Suppressor macrophage treated with lipopolysaccharide for 4 hours (primary cell): ENCODE results near the gene SBF2.
"Not testable (repeated sequence)": the region's sequence is repeated elsewhere in the genome, so short reads cannot be mapped to it uniquely, and the experiment has no call there.

Source experiments
- DNase-seq: peaks from one replicate; pipeline ENCODE4 v3.0.0-alpha.2; 2020

The SBF2 gene

DNA sequence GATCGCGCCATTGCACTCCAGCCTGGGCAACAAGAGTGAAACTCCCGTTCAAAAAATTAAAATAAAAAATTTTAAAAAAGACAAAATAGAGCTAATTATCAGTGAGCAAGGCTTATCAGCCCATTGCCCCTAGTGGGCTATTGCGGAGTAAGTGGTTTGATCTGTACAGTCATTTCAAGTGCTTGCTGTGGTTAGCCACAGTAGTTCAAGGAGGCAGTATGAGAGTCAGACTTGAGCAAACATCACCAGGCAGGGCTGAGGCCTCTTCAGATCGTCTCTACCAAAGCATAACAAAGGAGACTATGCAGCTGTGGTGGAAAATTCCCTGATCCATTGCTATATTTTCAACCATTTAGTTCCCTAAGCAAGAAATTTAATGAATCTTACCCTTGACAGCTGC, 4.3 kb upstream of the SBF2 start:
- DNase-seq = no peak

DNA sequence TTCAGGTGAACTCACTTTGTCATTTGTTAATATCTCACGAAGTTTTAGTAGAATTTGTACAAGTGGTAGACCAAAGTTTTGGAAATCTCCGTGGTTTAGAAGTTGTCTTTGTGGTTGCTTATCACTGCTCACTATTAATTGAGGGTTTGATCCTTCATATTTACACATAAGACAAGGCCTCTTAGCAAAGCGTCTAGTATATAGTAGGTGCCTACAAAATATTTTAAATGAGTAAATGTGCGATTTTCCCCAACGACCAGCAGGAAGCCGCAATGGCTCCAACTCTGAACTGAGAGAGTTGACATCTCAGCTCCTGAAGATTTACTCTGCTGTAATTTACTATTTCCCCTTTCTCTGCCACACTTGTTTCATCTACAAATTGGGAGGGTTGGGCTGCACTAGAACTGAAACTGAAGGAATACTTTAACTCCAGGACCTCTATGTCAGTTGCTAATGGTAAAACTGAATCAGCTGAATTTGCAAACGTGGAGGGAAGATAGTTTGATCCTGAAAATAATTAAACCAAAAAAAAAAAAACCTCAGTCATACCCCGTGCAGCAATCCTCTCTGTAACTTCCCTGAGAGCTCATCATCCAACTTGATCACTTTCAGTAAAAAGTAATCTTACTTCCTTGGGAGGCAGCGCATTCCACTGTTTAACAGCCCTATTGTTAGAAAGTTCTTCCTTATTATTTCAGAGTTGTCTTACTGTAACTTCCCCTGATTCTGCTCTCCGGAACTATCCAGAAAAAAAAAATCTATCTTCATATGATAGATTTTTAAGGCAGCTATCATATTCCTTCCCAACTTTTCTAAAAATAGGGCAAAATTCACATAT, 1.3 kb upstream of the SBF2 start:
- peak; percentile 90 for DNase-seq

DNA sequence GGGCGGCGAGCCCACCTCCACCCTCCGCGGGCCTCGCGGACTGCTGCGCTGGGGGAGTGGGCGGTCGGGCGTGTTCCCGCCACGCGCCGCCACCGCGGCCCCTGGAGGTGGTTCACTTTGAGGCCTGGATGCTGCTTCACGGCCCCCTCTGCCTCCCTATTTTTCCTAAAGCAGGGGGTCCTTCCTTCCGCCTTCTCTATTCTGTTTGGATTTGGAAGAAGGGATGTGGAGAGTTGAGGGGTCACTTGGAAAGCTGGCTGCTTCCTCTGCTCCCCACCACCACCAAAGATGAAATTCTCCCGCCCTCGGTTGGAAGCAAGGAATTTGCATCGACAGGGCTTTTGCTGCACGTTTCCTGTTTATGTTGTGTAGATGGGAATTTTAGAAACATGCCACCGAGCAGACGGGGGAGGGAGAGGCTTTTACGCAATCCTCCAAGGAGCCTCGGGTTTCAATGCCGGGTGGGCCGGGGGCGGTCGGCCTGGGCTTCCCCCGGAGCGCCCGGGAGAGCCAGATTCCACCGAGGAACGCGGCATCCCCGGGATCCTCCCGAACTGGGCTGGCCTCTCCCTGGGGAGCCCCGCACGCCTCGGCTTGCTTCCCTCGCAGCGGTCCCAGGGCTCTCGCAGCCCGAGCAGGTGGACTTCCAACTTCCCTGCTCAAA, 403 bp upstream of the SBF2 start:
- peak; percentile 84 for DNase-seq

DNA sequence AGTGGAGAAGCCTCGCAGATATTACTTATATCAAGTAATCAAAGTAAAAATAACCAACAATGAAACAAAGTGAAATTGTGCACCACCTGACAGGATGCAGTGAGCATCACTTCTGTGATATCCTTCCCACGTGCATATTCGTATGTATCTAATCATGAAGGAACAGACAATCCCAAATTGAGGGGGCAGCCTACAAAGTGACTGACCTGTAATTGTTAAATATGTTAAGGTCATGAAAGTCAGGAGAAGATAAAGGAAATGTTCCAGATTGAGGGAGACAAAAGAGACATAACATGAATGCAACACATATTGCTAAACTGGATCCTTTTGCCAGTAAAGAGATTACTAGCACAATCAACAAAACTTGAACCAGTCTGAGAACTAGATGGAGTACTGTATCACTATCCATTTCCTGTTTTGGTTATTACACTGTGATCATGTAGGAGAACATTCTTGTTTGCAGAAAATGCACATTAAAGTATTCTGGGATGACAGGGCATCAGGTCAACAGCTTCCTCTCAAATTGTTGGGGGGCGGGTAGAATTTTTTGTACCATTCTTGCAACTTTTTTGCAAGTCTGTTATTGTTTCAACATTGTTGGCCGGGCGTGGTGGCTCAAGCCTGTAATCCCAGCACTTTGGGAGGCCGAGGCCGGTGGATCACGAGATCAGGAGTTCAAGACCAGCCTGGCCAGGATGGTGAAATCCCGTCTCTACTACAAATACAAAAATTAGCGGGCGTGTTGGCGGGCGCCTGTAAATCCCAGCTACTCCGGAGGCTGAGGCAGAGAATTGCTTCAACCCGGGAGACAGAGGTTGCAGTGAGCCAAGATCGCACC, 2.0 kb downstream of the SBF2 start:
- DNase-seq = peak; percentile 55

DNA sequence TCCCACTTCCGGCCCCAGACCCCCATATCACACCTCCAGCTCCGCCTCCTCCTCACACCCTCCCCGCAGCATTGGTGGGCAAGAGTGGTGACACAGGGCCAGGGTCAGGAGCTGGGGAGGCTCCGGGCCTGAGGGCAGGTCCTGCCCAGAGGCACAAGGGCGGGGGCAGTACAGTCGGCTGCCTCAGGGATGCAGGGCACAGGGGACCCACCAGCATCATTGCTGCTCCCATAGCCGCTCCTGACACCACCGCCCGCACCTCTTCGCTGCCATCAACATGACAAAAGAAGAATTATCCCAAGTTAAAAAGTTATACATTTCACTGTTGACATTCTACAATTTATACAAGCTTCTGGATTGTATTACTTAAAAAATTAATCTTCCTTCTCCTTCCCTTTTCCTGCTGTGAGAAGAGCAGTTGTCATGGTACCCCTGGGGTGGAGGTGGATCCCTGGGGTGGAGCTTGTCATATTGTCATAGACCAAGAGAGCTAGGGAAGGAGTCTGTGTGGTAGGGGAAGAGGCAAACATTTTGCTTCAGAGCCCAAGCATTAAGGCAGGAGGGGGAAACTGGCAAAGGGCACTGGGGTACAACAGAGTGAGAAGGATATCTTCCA, 4.1 kb downstream of the SBF2 start:
- DNase-seq = peak; percentile 52

DNA sequence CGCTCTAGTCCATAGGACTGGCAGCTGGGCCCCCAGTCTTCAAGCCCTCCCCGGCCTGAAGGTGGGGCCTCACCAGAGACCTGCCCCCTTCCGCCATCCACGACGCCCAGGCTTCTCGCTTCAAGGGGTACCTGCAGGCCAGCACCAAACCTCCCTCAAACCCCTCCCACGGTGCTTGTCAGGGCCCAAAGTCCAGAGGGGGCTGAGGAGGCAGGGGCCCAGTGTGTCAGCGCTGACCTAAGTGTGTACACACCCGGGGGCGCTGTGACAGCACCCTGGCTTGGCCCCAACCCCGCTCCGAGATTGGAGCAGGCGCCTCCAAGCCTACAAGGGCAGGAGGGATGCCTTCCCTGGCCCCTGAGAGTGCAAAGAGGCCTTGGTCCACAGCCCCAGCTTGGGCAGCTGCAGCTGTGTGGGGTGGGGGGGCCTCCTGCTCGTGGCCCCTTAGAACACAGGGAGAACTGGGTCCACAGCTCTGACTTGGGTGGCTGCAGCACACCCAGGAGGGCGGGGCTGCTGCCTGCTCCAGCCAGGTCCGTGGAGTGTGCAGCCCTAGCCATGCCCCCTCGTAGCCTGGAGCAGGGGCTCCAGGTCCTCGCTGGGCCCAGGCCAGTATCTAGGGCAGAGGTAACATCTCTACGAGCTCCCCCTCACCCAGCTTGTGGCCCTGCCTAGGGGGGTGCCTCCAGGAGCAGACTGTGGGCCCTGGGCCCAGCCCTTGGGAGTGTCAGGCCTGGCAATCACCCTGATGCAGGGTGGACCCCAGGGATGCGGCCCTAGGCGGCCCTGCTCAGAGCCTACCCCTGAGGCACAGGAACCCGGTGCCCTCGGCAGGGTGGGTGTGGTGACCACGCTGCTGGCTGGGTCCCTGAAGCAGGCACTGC, 4.9 kb downstream of the SBF2 start:
- no peak for DNase-seq

DNA sequence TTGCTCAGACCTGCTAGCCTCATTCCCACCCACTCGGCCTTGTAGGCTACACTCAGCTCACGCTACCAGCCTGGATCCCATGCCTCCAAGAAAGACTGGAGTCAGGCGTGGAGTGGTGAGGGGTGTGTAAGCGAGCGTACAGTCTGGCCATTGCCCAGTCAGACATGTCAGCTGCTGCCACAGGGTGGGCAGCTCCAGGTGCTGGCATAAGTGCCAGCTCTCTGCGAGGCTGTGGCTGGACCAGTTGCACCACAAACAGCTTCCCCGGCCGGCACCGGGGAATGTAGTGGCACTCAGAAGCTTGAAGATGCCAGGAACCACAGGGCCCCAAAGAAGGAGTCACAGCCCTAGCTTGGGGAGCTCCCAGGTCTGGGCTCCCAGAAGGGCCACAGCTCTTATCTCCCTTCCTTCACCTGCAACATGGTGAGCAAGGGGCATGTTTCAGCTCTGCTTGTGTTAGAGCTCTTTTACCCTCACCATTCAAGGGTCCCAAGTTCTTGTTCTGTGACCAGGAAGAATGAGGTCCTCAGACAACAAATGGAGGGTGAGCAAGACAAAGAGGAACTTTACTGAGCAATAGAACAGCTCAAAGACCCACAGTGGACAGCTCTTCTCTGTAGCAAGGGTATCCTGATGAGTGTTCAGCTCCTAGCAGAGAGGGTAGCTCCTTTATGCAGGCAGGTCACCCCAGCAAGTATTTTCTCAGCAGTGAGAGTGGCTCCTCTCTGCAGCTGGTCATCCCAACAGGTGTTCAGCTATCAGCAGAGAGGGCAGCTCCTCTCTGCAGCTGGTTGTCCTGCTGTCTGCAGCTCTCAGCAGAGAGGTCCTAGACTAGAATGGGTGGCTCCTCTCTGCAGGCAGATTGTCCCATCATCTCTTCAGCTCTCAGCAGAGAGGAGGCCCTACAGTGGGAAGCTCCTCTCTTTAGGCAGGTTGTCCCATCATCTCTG, 6.0 kb downstream of the SBF2 start:
- DNase-seq = no peak

DNA sequence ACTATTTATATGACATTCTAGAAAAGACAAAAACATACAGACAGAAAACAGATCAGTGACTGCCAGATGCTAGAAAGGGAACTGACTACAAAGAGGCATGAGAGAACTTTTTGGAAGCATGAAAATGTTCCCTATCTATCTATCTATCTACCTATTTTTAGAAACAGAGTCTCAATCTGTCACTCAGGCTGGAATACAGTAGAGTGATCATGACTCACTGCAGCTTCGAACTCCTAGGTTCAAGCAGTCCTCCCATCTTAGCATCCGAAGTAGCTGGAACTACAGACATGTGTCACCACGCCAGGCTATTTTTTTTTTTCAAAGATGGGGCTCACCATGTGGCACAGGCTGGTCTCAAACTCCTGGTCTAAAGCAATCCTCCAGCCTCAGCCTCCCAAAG, 6.9 kb downstream of the SBF2 start:
- DNase-seq = no peak

DNA sequence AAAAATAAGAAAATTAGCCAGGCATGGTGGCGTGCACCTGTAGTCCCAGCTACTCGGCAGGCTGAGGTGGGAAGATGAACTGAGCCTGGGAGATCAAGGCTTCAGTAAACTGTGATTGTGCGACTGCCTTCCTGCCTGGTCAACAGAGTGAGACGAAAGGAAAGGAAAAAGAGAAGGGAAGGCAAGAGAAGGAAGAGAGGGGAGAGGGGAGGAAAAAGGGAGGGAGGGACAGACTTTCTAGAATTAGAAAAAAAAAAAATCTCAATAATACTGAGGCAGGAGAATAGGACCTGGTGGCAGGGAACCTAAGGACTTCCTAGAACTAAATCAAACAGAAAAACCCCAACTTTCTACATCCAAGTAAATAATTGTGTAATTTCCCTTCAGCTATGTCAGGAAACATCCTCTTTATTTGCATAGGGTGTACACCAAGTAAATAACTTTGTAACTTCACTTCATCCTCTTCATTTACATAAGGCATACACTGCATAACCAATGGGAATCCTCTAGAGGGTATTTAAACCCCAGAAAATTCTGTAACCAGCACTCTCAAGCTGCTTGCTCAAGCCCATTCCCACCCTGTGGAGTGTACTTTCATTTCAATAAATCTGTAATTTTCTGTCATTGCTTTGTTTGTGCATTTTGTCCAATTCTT, 8.7 kb downstream of the SBF2 start:
- peak; percentile 91 for DNase-seq

DNA sequence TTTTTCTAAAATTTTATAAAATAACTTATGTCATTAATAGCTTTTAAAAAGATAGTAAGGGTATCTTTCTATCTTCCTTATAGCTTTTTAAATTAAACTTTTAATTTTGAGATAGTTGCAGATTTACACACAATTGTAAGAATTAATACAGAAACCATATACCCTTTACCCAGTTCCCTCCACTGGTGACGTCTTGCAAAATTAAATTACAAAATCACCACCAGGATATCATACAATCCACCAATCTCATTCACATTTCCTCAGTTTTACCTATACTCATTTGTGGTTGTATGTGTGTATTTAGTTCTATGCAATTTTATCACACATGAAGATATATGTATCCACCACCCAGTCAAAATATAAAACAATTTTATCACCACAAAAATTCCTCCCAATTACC, 10.0 kb downstream of the SBF2 start:
- DNase-seq = peak; percentile 59

DNA sequence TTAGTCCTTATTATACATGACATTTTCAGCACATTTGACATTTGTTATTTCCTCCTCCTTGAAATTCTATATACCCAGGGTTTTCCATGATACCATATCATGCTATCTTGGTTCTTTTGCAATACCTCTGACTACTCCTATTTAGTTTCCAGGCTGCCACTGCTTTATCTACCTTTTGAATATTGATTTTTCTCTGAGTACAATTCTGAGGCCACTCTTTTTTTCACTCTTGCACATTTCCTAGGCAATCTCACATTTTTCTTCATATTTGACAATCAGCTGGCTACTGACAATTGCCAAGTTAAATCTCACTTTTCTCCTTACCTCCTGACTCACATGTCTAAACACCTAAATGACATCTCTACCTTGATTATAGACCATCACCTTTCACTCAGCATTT, 11.9 kb downstream of the SBF2 start:
- DNase-seq = no peak

DNA sequence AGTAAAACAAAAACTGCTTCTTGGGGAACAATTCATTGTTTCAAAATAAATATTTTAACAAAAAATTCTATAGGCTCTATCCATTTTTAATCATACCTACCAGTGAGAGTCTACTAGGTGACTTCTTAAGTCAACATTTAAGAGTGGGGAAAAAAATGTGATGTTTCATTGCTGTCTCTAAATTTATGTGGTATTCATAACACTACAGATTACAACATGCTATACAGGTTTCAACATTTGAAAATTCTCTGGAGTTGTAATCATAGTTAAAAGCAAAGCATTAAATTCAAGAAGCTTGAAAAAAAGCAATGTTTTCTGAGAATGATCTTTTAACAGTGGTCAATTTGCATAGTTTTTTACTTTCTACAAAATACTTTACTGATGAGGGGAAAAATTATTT, 18.3 kb downstream of the SBF2 start:
- DNase-seq = no peak

DNA sequence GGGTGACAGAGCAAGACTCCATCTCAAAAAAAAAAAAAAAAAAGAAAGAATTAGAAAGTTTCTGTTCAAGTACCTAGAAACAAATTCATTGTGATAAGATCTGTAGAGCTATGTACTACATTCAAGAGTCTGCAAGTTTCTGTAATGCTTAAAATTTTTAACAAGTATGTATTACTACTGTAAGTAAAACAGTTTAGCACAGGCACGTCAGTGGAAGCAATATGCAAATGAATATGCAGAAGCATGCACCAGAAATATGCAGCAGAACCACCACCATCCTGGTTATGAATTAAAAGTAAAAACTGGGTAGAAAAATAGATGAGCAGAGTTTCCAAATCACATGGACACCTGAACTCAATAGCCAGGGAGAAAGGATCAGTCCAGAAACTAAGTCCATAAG, 19.3 kb downstream of the SBF2 start:
- no peak for DNase-seq

DNA sequence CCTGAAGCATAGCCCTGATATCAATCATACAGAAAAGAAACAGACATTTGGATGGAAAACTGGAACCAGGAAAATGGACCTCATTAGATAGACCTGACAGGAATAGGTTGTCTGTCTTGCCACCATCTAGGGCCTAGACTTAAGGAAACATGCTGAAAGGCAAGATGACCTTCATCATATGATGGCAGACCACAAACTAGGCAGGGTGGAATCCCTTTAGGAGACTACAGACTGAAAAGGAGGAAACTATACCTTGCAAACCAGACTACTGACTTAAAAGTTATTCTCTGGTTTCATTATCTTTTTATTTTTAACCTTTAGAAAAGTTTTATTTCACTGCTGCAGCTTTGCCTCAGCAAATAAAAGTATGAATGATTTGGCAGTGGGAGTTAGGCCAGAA, 20.3 kb downstream of the SBF2 start:
- no peak for DNase-seq

DNA sequence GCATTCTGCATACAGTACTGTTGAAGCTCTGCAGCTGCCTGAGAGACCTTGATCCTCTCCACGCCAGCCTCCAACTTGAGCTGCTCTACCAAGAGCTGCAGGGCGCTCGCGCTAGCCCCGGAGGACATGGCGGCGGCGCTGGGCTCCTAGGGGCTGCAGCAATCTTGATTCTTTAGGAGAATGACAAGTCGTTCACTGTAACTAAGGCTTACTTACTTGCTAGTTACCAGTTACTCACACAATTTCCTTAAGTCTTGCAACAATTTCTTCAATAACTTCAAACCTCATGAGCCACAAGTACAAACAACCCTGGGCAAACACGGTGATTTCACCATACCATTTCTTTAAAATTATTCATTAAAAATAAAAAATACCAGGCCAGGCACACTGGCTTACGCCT, 21.9 kb downstream of the SBF2 start:
- DNase-seq = no peak

DNA sequence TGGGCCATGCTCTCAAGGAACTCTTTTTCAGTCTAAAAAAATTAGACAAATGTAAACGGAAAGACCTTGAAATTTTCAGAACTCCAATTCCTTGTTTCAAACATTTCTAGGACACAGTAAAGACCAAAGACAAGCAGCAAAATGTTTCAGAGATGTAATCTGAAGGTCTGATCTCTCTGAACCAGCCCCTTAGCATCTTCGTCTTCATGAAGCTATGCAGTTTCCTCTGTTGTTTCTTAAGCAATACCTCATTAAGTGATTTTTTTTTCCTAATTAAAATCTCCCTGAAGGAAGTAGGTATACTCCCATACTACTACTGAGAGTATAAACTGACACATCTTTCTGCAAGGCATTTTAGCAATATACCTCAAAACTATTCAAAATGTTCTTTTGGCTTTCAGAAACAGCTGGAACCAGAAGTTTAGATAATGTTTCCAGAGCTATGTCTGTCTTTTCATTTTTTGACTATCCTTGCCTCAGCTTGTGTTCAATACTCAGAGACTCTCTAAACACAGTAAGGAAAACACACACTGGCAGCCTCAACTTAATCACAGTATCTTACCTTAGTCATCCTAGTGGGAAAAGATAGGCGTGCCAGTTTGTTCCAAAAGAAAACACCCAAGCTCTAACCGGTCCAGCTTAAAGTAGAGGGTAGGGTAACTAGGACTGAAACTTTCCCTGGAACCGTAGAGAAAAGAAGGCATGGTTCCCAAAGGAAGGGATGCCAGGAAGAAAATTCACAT, 25.1 kb downstream of the SBF2 start:
- DNase-seq = no peak

DNA sequence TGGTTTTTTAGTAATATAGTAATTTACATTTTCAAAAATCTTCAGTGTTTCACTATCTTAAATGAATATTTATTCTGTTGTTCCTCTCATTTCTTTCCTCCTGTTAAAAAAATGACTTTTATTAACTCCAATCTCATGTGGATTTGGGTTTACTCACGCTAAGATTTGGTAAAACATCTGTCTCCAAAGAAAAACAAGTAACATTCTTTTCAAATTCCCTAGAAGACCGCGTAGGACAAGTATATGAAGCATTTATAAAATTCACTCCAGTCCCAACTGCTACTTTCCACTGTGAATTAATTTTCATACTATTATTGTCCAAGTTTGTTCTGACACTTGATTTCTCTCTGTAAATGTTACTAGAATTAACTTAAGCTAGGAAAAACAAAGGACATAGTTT, 26.2 kb downstream of the SBF2 start:
- no peak for DNase-seq

DNA sequence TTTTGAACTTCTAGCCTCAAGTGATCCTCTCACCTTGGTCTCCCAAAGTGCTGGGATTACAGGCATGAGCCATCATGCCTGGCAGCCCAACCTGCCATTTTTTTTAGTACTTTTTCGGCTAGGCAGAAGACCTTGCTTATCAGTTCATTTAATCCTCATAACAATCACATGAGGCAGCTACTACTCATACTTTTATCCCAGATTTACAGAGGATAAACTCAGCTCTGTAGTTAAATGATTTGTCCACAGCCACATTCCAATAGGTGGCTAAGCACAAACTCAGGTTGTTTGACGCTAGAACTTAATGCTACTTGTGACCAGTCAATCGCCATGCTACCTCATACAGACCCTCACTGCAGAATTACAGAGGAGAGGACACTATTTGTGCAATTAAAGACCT, 28.1 kb downstream of the SBF2 start:
- DNase-seq = no peak

DNA sequence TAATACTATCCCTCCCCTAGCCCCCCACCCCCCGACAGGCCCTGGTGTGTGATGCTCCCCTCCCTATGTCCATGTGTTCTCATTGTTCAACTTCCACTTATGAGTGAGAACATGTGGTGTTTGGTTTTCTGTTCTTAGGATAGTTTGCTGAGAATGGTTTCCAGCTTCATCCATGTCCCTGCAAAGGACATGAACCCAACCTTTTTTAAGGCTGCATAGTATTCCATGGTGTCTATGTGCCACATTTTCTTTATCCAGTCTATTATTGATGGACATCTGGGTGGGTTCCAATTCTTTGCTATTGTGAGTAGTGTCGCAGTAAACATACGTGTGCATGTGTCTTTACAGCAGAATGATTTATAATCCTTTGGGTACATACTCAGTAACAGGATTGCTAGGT, 29.3 kb downstream of the SBF2 start:
- not testable (repeated sequence) for DNase-seq

DNA sequence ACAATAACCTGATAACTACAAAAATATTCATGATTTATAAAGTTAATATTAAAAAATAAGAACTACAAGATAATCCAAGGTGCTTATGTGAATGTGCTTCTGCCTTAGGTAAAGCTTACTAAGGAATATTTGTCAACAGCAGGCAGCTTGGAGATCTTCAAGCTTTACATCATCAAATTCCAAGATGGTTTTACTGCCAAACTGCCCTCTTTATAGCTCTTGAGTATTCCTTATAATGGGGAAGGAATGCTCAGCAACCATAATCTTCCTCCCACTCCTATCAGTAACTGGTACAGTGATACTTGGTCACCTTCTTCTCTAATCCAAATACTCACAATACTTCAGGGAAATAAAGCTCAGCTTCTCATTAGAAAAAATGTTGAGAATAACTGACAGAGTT, 30.1 kb downstream of the SBF2 start:
- no peak for DNase-seq
